GM19463 (cell line): Measurements from ENCODE around the gene ATRNL1.
A peak's percentile ranks its signal among the peaks of the same experiment; 100 is the strongest.

Source experiments
- ATAC-seq: cut with Tn5 transposase; IDR thresholded peaks from one replicate; pipeline ENCODE4 v1.9.1; 2021; ENCODE audit warnings: mild to moderate bottlenecking, moderate library complexity; ENCODE audit not compliant: unreplicated experiment

Gene ATRNL1

DNA sequence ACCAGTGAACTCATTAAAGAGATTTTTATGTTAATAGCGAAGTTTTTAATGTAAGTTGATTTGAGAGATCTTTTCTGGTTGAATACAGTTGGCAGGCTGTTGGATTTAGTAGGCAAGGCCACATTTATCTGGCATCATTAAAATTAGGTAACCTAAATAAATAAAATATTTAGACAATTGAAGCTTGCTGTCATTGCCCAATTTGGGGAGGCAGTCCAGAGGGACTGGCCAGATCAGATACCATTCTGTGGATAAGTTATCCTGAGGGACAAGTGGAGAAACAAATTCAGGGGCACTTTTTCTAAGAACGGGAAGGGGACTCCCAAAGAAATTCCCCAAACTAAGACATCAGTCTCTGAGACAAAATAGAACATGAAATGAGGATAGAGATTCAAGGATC lies 782.0 kb downstream of the ATRNL1 start:
- no peak for ATAC-seq

DNA sequence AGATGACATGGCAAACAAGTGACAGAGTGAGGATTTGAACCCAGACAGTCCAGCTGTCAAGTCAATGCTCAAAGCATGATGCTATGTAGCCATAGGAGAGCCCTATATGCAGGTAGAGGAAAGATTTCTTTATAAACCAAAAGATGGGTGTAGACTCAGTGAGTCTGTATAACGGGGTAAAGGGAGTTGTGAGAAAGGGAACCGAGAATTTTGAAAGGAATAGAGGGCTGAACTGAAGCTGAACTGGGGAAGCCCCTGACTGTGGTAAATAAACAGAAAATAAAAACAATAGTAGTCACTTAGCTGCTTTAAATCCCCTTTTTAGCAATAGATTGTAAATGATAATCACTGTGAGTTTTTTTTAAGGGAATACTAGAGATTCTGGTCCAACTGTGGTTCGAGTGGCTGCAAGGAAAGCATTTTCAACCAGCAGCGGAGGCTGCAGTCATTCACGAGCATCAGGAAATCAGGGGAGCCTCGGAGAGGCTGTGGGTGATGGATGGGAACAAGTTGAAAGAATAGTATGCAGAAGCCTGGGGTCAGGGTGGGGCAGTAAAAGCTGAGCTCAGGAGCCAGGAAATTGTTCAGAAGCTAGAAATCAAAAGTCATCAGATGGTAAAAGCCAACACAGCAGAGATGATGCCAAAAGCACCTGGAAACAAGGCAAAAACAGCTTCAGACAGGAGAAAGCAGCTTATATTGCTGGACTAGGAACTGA lies 786.4 kb downstream of the ATRNL1 start:
- peak; percentile 85 for ATAC-seq

DNA sequence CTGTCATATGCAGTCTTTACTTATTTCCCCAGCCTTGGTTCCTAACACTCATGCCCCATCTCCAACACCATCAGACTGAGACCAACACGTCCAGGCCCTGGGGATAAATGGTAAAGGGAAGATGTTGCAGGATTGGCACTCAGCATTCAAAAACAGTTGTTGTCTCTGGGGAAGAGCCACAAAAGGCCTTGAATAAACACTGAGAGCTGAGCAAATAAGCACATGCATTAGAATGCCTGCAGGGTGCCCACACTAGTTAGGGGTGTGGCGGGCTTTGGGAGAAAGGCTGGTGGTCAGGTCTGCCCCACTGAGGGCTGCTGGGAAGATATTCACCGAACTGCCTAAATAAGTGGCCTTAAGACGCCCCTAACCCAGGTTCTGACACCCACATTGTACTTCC lies 788.9 kb downstream of the ATRNL1 start:
- no peak for ATAC-seq

DNA sequence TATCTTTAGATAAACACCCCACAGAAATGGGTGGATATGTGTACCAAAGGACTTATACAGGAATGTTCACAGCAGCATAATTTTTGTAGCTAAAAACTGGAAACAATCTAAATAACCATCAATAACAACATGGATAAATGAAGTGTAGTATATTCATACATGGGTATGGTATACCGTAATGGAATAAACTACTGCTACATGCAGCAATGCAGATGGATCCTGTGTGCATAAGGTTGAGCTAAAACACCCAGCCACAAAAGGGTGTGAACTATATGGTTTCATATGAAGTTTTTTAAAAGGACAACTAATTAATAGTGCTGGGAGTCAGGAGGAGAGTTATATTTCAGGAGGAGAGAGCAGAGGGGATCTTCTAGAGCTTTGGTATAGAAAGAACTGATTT lies 790.2 kb downstream of the ATRNL1 start:
- no peak for ATAC-seq

DNA sequence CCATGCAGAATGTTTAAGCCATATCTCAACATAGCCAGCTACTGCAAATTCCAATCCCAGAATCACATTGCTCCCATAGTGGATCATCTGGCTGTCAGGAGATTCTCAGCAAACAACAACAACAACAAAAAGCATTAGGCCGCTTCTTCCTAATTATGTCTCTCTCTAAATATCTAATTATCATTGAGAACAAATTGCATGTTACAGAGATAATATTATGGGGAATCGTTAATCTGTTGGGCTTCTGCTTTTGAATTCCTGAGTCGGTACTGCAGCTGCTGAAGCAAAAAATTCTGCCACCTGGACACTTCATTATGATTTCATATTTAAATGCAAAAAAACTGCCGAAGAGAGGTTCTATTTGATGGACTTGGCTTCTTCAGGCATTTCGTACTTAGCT lies 791.2 kb downstream of the ATRNL1 start:
- ATAC-seq = no peak

DNA sequence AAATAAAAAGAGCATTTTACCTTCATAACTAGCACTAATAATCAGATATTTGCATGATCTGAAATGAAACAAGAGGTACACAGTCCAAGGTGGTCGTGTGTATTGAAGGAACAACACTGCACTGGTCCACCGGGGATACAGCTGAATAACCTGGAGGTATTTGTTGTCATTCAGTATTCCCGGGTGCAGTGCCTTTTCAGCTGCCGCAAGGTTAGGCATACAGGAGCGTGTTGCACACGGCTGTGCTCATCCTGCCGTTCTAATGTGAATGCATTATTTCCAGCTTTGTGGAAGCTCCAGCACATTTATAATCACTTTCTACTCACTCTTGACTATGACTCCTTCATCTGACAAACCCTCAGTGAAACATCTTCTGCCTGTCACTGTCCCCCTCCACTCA lies 802.0 kb downstream of the ATRNL1 start:
- ATAC-seq = no peak

DNA sequence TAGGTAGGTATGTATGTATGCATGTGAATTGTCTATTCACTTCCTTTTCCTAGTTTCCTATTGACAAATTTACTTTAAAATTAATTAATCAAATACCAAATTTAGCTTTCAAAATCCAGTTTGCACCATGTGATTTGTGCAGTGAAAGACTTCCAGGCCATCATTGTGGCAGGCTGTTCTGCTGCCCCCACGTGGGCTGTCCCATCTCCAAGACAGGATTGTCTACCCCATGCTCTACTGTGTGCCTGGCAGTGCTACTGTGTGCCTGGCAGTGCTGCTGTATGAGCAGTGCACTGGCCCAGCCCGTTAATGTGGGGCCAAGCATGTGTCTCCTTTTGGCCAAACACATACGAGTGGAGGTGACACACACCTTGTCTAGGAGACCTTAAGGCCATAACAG lies 805.1 kb downstream of the ATRNL1 start:
- no peak for ATAC-seq

DNA sequence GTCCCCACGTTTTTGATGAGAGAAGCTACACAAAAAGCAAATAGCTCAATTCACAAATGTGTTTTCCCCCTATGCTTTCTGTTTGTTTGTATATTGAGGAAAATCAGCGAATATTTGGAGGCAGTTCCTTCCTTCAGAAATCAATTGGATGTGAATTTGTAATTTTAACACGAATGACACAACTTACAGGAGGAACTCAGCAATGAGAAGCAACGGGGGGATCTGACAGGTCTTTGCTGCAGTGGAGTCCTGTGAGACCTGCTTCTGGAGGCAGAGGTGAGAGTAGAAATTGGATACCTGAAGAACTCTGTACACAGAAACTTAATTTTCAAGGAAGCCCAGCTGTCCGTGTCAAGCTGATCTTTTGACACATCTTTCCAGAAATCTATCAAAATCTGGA lies 809.4 kb downstream of the ATRNL1 start:
- no peak for ATAC-seq

DNA sequence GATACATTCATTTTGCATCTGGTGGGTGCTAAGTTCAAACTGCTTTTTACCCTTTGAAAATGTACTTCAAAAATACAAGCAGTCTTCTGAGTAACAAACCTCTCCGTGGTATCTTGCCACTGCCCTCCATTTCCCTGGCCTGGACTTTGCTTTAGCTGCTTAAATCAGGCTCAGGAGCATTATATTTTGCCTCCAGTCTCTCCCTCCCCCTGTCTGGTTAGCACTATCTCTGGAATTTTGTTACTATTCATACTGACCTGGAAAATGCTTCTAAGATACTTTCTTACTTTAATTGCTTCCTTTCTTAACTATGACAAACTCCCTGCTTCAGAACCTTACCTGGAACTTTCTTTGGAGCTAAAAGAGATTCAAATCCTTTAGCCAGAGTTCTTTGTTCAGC lies 810.0 kb downstream of the ATRNL1 start:
- ATAC-seq = no peak

DNA sequence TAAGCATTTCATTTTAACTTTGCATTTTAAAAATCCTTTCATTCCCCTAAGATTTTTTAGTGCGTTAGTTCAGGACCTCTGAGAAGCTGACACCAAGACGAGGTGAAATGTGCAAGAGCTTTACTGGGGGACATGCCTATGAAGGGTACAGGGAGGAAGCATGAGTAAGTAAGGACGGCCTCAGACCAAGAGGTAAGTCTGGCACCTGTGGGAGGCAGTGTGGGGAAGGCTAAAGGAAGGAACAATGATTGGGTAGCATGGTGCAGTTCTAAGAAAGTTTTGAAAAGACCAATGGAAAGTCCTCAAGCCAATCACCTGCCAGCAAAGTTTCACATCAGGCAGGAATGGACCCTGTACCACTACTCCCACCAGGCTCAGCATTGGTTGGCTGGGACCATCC lies 810.7 kb downstream of the ATRNL1 start:
- no peak for ATAC-seq

DNA sequence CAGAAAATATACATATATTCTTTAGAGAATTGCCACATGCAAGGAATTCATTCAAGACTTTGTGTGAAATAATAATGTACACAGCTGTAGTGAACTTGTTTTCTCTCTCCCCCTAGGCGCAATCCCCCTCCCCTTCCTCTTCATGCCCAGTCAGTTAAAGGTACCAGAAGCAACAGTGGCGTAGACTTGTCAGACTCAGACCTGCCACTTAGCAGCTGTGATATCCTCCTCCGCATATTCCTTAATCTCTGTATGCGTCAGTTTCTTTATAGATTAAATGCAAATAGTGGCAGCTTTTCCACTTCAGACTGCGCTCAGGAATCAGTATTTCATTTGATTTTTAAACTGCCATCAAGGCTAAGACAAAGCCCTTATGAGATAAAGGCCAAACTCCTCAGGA lies 815.9 kb downstream of the ATRNL1 start:
- ATAC-seq = no peak

DNA sequence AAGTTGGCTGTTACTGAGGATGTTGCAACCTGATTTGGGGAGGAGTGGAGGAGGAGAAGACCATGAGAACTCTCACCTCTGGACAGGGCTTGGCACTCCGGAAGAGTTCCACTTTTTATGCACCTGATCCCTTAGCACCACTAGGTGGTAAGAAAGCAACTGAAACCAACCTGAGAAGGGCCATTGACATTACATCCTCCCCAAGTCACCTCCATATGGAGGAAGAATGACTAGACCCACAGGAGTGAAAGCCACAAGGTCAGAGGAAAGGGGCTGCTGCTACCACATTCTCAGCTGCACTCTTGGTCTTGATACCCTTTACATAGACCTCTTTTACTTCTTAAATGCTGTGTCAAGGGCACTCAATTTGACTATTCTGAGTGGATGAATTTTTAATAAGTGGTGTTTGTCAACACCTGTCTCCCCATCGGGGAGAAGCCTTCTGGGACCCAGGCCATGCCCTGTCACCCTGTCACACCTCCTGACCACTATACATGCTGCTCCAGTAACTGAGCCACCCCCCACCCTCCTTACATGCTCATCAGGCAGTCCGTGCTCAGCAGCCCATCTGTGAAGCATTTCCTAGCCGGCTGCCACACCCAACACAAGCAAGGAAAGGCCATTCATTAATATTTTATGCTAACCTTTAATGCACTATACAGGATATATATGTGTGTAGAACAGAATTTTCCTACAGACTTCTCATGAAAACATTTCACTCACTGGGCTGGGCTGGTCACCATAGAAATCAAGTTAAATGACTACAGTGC lies 817.0 kb downstream of the ATRNL1 start:
- ATAC-seq = no peak

DNA sequence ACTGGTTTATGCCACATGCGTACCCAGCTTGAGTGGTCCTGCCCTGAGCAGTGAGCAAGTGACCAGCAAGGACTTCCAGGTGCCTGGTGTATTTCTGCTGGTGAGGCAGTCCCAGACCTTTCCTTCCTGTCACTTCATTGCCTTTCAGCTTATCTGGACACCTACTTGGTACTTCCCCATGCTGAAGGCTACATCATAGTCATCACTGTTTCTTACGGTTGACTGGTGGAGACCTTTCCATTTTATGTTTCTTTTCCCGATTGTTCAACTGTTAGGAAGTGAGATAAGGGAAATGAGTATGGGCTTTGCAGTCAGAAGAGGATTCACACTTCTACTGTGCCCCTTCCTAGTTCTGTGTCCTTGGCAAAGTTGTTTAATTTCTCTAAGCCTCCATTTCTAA lies 821.3 kb downstream of the ATRNL1 start:
- ATAC-seq = no peak

DNA sequence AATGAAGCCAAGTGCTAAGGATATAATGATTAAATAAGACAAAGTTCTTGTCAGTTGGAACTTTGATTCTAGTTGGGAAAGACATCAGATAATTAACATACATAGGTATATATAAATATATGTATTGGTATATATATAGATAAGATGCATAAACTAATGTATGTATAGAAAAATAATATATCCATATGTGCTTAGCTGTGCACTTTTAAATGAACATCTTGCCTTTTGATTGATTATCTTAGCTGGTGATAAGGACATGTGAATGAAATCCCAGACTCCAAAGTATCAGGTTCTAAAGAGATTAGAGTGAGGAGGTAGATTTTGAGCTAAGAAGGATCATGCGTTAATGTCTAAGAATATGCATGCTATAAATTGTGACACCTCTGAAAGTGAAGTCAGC lies 822.3 kb downstream of the ATRNL1 start:
- ATAC-seq = no peak

DNA sequence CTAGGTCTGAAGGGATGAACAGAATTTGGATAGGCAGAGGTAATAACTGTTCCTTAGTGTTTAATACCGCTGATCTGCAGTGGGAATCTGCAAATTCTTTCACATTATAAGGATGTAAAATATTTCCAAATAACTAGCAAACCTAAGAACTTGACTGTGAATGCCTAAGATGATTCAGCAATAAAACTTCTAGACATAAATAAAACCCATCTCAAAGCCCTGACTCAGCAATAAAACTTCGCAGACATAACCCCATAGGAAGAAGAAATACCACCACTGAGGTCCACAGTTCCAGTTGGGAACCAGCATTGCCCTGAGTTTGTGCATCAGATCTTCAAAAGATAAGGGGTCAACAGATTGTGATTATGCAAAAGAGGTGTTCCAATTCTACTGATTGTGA lies 825.6 kb downstream of the ATRNL1 start:
- no peak for ATAC-seq

DNA sequence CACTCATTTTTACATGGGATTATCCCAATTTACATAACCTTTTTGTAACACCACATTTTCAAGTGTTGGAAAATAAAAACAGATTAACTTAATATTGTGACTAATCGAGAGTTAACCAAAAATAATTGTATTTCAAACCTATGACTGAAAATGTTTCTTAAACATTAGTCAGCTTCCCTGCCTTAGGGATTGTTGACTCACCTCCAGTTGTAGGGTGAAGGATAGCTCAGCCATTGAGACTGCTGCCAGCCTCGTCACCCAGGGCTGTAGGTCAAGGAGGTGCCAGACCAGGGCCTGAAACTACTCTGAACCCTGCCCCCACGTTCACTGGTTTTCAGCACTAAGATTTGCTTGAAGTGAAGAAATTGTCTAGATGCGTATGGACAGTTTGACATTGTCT lies 828.6 kb downstream of the ATRNL1 start:
- no peak for ATAC-seq

DNA sequence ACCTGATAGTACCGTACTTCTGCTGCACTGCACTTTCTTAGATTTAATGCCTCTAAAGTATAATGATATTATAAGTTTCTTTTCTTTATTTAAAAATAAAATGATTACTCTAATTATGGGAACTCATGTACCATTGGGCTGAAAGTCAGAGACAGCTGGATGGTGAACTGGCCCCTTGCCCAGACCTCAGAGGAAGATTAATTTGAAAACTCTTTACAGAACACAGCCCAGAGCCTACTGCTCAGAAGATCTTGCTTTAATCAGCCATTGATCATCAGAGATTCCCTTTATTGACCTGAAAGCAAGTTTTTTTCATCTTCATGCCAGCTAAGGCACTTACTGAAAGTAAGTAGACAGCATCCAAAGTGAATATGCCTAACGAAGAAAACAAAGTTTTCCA lies 838.1 kb downstream of the ATRNL1 start:
- no peak for ATAC-seq

DNA sequence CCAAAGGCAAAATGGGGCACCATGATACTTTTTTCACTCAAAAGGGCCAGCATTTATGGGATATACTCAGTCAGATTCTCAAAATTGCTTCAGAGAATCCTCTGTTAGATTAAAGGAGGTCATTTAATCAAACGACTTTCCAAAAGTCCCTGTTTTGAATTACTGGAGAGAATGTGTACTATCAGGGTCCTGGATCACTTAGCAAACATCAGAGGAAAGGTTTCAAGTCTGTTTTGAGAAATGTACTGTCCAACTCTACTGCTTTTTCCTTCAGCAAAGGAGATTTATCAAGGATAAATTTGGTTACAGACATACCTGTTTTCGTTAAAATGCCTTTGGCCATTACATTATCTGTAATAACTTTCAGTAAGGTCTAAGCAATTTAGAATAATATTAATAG lies 838.9 kb downstream of the ATRNL1 start:
- ATAC-seq = no peak

DNA sequence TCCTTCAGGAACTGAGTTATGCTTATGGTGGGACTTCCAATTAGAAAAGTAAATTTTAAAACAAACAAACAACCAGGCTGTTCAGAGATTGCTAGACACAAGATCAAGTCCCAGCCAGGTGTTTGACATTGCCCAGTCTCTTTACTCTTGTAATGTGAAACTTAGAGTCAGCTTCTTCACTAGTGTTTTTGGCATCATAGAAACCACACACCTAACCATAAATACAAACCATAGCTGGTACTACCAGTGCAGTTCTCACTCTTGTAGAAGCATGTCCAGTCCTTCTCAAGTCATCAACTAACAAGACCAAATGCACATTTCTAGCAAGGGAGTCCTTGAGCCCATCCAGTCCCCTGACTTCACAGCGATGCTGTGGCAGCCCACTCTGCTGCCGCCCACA lies 839.9 kb downstream of the ATRNL1 start:
- ATAC-seq = no peak

DNA sequence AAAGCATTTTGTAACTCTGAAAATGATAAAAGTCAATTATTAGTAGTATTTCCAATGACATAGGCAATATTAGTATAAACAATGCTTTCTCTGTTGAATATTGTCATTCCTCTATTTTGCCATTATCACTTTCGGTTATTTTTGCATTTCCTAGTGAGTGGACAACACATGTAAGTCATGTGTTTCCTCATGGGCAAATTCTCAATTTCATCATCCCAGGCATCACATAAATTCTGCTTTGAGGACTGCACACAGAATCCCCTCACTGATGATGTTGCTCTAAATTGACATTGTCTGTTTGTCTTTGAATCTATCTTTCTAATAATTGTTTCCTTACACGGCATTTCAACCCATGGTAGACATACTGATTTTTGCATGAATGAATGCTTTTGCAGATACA lies 842.6 kb downstream of the ATRNL1 start:
- no peak for ATAC-seq

DNA sequence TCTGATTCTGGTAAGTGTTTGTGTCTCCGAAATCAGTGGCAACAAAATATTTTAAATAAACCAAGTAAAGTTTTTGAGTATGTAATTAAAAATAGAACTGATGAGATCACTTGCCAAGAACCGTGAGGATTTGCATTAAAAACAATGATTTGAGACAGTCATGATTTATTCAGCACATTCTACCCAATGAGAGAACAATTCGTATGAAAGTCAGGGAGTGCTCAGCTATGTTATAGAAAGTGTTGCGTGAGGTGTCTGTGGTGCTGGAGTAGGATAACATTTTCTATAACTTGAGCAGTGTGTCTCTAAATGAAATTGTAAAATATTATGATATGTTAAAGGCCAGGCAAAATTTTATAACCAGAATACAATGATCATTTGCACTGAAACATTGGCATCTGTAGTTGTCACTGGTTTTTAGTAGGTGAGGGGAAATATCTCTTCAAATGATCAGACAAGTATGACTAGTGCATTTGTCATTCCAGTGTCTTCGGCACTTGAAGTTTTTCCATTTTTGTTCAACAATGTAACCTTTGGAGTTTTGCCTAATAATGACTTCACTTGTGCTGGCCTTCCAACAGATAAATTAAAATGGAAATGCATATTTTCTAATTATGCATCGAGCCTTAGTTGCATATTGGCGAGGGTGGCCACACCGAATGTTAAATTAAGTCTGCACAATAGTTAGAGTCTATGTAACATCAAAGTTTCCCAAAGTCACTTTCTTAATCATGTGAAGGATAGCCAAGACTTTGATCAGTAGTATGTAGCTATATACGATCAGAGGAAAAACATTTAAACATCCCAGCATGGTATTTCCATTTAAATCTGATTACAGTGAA lies 844.0 kb downstream of the ATRNL1 start:
- no peak for ATAC-seq

DNA sequence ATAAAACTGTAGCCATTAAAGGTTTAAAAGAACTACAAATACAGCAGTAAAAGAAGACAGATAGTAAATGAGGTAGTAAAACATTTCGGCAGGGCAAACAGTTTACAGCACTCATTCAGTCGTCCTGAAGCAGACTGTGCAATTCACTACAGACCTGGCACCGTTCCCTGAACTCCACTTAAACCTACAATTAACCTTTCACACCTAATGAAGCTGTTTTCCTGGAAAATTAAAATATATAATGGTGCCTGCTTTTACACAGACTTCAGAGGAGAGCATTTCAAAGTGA lies 844.5 kb downstream of the ATRNL1 start:
- ATAC-seq = no peak
